AG09319 (cell line): ENCODE measurements around the gene EXOC6B.

Experiments used
- DNase-seq: peaks from one replicate; pipeline ENCODE4 v3.0.0-alpha.2; 2010; ENCODE audit warnings: low read depth; ENCODE audit errors: extremely low read depth
- TF ChIP-seq, protein P1 (sequence below): IDR thresholded peaks from 2 replicates; pipeline ENCODE4 v1.5.1; 2011; ENCODE audit warnings: low read depth, mild to moderate bottlenecking, inconsistent platforms, low read length, moderate library complexity

Gene EXOC6B

DNA sequence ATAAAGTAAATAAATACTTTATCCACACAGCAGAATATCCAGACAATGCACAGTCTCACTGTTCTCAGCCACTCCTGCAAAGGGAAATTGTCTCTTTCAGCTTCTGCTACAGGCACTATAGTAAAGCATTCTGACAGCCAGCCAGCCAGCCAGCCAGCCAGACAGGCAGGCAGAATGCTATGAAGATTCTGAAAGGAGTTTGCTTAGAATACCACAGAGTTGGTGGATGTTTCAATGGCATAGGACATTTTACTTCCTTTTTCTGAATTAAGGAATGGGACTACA, 562.1 kb downstream of the EXOC6B start:
- TF ChIP-seq, protein P1, sequence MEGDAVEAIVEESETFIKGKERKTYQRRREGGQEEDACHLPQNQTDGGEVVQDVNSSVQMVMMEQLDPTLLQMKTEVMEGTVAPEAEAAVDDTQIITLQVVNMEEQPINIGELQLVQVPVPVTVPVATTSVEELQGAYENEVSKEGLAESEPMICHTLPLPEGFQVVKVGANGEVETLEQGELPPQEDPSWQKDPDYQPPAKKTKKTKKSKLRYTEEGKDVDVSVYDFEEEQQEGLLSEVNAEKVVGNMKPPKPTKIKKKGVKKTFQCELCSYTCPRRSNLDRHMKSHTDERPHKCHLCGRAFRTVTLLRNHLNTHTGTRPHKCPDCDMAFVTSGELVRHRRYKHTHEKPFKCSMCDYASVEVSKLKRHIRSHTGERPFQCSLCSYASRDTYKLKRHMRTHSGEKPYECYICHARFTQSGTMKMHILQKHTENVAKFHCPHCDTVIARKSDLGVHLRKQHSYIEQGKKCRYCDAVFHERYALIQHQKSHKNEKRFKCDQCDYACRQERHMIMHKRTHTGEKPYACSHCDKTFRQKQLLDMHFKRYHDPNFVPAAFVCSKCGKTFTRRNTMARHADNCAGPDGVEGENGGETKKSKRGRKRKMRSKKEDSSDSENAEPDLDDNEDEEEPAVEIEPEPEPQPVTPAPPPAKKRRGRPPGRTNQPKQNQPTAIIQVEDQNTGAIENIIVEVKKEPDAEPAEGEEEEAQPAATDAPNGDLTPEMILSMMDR: no peak
- no peak for DNase-seq

DNA sequence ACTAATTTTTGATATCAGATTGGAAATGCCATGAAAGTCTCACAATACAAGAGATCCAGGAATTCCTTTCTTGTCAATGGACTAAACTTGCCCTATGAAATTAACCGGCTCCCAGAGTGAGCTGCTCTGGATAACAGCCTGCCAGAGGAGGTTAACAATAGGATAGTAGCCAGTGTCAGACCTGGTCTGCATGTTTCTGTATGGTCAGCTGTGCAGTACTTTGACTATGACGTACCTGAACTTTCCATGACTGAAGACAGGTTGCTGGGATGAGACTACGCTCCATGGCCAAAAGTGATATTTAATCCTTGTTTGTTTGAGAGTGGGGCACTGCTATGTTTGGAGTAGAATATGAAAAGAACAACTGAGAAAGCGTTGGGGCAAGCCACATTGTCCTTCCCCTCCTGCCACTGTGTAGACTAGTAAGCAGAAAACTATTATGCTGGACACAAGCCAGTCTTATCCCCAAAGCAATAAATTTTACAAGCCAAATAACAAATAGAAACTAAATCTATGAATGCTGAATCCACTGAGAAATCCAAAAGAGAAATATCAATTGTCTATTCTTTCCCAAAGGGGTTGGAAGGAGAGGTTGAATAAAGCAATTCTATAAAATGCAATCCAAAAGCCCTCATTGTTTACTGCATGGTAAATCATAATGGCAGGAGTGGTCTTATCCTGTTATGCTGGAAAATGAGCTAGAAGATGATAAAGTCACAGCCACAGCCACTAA, 562.6 kb downstream of the EXOC6B start:
- no peak for DNase-seq
- TF ChIP-seq, protein P1: no peak

DNA sequence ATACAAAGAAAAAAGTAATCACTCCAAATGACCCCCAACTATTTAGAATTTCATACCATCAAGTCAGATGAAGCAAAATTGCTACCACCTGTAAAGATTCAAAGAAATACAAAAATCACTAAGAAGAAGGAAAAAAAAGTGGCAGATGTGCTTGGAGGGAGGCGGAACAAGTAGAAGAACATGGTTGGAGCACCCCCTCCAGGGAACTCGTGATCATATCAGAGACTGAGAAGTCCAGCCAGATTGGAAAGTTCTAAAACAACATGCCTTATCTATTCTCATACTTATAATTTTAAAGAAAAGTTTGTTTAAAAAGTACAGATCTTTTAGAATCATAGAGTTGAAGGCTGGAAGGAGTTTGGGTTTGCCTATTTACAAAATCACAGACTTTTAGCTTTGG, 564.8 kb downstream of the EXOC6B start:
- DNase-seq: no peak
- TF ChIP-seq, protein P1: no peak

DNA sequence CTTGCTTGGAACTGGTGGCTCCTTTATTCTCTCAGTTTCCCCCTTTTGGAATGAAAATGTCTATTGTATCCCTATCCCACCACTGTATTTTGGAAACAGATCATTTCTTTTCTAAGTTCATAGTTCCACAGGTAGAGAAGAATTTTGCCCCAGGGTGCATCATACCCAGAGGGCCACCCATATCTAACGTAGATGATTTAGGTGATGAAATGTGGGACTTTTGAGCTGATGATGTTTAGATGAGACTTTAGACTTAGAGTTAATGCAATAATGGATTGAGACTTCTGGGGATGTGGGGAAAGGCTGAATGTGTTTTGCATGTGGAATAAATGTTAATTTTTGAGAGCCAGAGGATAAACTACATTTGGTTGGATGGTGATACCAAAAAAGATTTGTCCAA, 570.3 kb downstream of the EXOC6B start:
- TF ChIP-seq, protein P1: no peak
- DNase-seq: no peak

DNA sequence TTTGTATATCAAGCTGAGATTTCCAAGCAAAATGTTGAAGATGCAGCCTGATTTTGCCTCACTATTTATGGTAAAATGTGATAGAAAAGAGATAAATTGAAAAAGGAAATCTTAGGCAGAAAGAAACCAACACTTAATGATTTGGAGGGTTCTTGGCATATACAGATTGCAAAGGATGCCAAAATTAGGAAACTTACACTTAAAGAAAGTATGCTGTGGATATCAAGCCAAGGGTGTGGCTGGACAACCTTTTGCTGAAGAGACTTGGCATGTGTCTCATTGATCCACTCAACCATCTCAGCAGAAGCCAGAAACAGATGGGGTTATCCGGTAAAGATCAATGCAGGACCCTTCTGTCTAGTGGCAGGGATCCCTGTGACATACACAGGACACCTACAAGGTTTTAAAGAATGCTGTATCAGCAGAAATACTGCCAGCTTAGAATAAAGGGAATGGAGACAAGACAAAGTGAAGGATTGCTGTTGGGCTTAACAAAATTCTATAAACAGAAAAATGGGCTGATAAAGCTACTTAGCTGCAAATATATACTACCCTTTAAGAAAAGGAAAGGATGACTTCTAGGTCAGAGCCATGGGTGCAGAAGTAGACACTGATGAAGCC, 570.9 kb downstream of the EXOC6B start:
- TF ChIP-seq, protein P1: no peak
- DNase-seq: no peak

DNA sequence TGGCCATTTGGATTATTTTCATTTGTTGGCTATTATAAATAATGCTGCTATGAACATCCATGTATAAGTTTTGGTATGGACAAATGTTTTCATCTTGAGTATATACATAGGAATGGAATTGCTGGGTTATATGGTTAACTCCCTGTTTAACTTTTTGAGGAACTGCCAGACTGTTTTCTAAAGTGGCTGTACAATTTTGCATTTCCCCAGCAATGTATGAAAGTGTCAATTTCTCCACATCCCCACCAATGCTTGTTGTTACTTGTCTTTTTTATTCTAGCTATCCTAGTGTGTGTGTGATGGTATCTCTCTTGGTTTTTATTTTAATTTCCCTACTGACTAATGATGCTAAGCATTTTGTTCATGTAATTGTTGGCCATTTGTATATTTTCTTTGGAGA, 587.5 kb downstream of the EXOC6B start:
- DNase-seq: no peak
- TF ChIP-seq, protein P1: no peak

DNA sequence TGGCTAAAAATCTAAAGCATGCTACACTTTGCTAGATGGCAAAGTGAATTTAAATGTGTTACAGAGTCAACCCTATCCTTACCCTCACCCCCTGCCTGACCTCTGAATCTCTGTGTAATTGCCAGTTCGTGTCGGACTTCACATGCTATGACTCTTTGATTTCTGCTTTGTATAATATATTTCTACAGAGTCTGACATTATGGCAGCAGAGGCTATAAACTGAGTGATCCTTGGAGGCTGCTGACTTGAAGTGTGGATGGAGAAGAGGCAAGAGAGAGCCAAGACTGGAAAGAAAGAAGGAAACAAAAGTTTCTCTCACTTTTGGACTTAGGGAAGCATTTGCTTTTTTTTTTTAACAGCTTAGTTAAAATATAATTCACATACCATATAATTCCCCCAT, 588.3 kb downstream of the EXOC6B start:
- TF ChIP-seq, protein P1: no peak
- DNase-seq: no peak
